Activated naive CD8-positive, alpha-beta T cell treated with anti-CD3 and anti-CD28 coated beads, Interleukin-2, amount 10 ng/mL, durations not matched to agents 7 days and 5 days (primary cell): ENCODE results near the gene LDLRAP1. TPM values are rescaled to one million over a fixed set of nuclear protein-coding genes. Genes with fewer than 3 reads are reported as not detected.
A peak's percentile ranks its signal among the peaks of the same experiment; 100 is the strongest.

Experiments used
- ATAC-seq: fragments of 150-1000 bp; cut with Tn5 transposase; one replicate; pipeline ENCODE4 v1.10.0; 2021; ENCODE audit warnings: low read depth, moderate library complexity
- POLR2A ChIA-PET: fragments of 350-600 bp; sonication (Branson Sonifier 250); formaldehyde crosslinking; loops from one replicate; lab custom pipeline; 2021; ENCODE audit warnings: antibody characterized with exemption; lab: Charles Lee
- DNase-seq: peaks from one replicate; pipeline ENCODE4 v3.0.0; 2021
- H3K27ac Mint-ChIP-seq: one replicate; pipeline ENCODE4 v1.8.0; 2022; ENCODE audit warnings: mild to moderate bottlenecking, mixed read lengths
- H3K27me3 Mint-ChIP-seq: one replicate; pipeline ENCODE4 v1.8.0; 2022; ENCODE audit warnings: mild to moderate bottlenecking, moderate library complexity, mixed read lengths
- H3K36me3 Mint-ChIP-seq: one replicate; pipeline ENCODE4 v1.8.0; 2021; ENCODE audit warnings: mild to moderate bottlenecking, mixed read lengths
- H3K4me1 Mint-ChIP-seq: one replicate; pipeline ENCODE4 v1.8.0; 2021; ENCODE audit warnings: mixed read lengths
- H3K4me3 Mint-ChIP-seq: one replicate; pipeline ENCODE4 v1.8.0; 2022; ENCODE audit warnings: mild to moderate bottlenecking, moderate library complexity, mixed read lengths
- H3K9me3 Mint-ChIP-seq: one replicate; pipeline ENCODE4 v1.8.0; 2021; ENCODE audit warnings: mixed read lengths
- total RNA-seq, 2 experiments: library from RNA; stranded (reverse); gene quantifications; one replicate each; pipeline ENCODE4 v1.2.3, GENCODE V29; 2021

LDLRAP1 gene
- total RNA-seq, 2 experiments from 2014 or later, result 77.3 to 79.6 TPM

DNA sequence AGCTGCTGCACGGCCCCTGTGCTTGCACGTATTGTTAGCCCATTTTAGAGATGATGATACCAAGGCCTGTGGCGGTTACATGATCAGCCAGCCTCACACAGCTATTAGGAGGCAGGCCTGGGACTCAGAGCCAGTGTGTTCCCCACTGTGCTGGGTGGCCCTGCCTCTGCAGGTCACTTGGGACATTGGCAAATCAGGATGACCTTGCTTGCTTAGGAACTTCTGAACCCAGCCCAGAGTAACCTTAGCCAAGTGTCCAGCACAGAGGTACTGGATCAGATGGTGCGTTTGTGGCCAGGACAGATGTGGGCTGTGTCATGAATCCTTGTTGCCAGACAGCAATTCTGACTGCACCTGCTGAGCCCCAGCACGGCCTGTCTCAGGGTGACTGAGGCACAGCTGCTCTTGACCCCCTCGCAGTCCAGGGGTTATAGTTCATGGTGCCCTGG lies 28.1 kb downstream of the LDLRAP1 start:
- Mint-ChIP-seq H3K36me3 (no peaks in the 10 kb centered on the region), H3K27ac (no peak overlapping the region), H3K9me3 (no peaks in the 10 kb centered on the region), H3K4me3 (no peak overlapping the region), H3K27me3 (no peaks in the 10 kb centered on the region), H3K4me1 (peaks cover 26% of the 10 kb centered on the region)
- DNase-seq (no peak), ATAC-seq (no peak)
- POLR2A ChIA-PET, result interaction anchor here (1.2 kb wide), 1 partner anchor 27 kb away, joined by 4 read pairs; no protein-coding TSS in a partner anchor

DNA sequence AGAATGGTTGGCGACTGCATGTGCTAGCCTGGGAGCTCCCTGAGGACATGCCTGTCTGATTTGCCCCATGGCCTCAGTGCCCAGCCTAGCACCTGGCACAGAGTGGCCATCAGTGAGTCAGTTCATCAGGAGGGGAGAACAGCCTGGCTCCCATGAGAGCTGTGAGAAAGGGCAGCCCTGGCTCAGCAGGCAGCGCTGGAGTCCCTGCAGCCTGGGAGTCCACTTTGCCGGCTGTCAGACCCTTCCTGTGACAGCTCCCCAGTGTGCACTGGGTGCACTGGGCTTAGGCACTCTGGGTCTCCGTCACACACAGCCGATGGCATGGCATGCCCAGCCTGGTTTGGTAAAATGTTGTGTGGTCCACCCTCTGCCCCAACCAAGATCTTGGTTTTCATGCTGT lies 28.7 kb downstream of the LDLRAP1 start:
- H3K9me3 Mint-ChIP-seq, result no peaks in the 10 kb centered on the region
- no peak overlapping the region for H3K4me3 Mint-ChIP-seq
- no peaks in the 10 kb centered on the region for H3K27me3 Mint-ChIP-seq
- ATAC-seq (no peak), DNase-seq (no peak)
- H3K36me3 Mint-ChIP-seq, result no peaks in the 10 kb centered on the region
- peaks cover 22% of the 10 kb centered on the region for H3K4me1 Mint-ChIP-seq
- no peak overlapping the region for H3K27ac Mint-ChIP-seq
- POLR2A ChIA-PET, result interaction anchor here (1.2 kb wide), 1 partner anchor 26 kb away, joined by 4 read pairs; no protein-coding TSS in a partner anchor

- H3K4me3 Mint-ChIP-seq, result no peak overlapping the region
- peaks cover 18% of the 10 kb centered on the region for H3K4me1 Mint-ChIP-seq
Measured at GRCh38 chr1:25572708-25573590, 29.5 kb downstream of the LDLRAP1 start.

DNA sequence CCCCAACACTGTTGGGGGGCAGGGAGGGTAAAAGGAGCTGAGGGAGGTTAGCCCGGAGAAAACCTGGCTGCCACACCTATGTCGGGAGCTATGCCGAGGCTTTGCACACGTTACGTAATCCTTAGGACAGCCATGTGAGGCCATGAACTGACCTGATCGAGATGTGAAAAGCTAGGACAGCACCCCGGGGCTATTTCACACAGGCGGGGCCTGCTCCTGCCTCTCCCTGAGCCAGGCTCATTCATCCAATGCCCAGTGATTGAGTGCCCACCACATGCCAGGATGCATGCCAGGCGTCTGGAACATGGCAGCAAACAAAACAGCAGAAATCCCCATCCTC lies 30.2 kb downstream of the LDLRAP1 start:
- Mint-ChIP-seq H3K36me3 (no peaks in the 10 kb centered on the region), H3K4me3 (no peak overlapping the region), H3K27me3 (no peaks in the 10 kb centered on the region), H3K9me3 (no peaks in the 10 kb centered on the region), H3K27ac (no peak overlapping the region), H3K4me1 (peaks cover 13% of the 10 kb centered on the region)
- ATAC-seq (no peak), DNase-seq (no peak)
- POLR2A ChIA-PET, result no interaction called here

More at GRCh38 chr1:25572708-25573590, 29.5 kb downstream of the LDLRAP1 start:
- peak; percentile 64 for ATAC-seq
- POLR2A ChIA-PET, result interaction anchor here (1.2 kb wide), 1 partner anchor 26 kb away, joined by 4 read pairs; no protein-coding TSS in a partner anchor
- Mint-ChIP-seq H3K9me3 (no peaks in the 10 kb centered on the region), H3K27ac (no peak overlapping the region), H3K36me3 (no peaks in the 10 kb centered on the region), H3K27me3 (no peaks in the 10 kb centered on the region)
- DNase-seq, result peak; percentile 64

DNA sequence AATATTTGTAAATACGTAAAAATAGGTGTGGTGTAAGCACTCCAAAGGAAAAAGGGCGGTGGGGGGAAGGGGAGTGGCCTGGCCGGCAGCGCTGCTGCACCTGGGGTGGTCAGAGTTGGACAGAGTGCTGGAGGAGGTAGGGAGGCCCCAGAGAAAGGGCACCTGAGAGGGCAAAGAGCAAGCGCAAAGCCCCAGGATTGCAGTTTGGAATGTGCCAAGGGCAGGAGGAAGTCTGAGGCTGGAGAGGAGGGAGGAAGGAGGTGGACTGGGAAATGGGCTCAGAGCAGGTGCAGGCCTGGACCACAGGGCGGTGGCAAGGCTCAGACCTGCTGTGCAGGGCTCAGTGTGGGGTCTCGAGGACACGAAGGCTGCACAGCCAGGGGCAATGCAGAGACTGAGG lies 30.6 kb downstream of the LDLRAP1 start:
- Mint-ChIP-seq H3K4me3 (no peak overlapping the region), H3K27ac (no peak overlapping the region)

DNA sequence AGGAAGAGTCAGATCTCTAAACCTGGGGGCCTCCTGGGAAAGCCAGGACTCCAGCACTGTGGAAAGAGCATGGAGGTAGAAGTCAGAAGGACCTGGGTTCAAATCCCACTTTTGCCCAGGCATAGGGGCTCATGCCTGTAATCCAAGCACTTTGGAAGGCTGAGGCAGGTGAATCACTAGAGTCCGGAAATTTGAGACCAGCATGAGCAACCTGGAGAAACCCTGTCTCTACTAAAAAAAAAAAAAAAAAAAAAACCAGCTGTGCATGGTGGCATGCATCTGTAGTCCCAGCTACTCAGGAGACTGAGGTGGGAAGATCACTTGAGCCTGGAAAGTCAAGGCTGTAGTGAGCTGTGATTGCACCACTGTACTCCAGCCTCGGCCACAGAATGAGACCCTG lies 31.8 kb downstream of the LDLRAP1 start:
- Mint-ChIP-seq H3K36me3 (no peaks in the 10 kb centered on the region), H3K27me3 (no peaks in the 10 kb centered on the region), H3K27ac (no peak overlapping the region), H3K4me3 (no peak overlapping the region), H3K9me3 (no peaks in the 10 kb centered on the region), H3K4me1 (peaks cover 4% of the 10 kb centered on the region)
- no peak for DNase-seq
- POLR2A ChIA-PET, result no interaction called here
- no peak for ATAC-seq

More for the DNA sequence above, 30.6 kb downstream of the LDLRAP1 start:
- POLR2A ChIA-PET, result no interaction called here
- ATAC-seq (no peak), DNase-seq (no peak)
- Mint-ChIP-seq H3K9me3 (no peaks in the 10 kb centered on the region), H3K27me3 (no peaks in the 10 kb centered on the region), H3K36me3 (no peaks in the 10 kb centered on the region), H3K4me1 (peaks cover 9% of the 10 kb centered on the region)

DNA sequence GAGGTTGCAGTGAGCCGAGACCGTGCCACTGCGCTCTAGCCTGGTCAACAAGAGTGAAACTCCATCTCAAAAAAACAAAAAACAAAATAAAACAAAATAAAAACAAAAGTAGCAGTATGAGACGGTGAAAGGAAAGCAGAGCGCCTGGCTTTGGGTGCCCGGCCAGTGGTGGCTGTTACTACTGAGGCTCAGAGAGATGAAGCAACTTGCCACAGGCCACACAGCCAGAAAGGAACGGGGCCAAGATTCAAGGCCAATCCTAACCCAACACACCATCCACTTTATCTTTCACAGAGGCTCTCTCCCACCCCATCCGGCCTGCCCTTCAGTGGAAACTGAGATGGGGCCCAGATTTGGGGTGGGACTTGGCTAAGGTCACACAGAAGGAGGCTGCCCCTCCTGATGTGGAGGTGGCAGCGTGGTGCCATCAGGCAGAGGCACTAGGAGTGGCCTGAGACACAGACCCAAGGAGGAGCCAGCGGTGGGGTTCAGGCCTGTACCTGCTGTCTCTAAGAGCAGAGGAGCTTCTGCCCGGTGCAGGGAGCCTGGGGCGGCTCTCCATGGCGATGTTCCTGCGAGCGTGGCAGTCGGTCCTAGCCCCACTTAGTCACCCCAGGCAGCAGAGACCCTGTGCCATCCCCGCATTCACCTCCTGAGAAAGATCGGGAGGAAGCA lies 33.2 kb downstream of the LDLRAP1 start:
- no peaks in the 10 kb centered on the region for H3K9me3 Mint-ChIP-seq
- no peak overlapping the region for H3K4me3 Mint-ChIP-seq
- H3K27me3 Mint-ChIP-seq, result no peaks in the 10 kb centered on the region
- no peak for DNase-seq
- H3K27ac Mint-ChIP-seq, result no peak overlapping the region
- POLR2A ChIA-PET, result interaction anchor here (0.9 kb wide), 1 partner anchor 18 kb away, joined by 3 read pairs; no protein-coding TSS in a partner anchor
- H3K36me3 Mint-ChIP-seq, result no peaks in the 10 kb centered on the region
- no peak for ATAC-seq
- peaks cover 4% of the 10 kb centered on the region for H3K4me1 Mint-ChIP-seq

GRCh38 chr1:25577134-25577920 lies 33.9 kb downstream of the LDLRAP1 start:
- POLR2A ChIA-PET, result interaction anchor here (0.9 kb wide), 1 partner anchor 18 kb away, joined by 3 read pairs; no protein-coding TSS in a partner anchor
- no peak overlapping the region for H3K4me3 Mint-ChIP-seq
- DNase-seq (no peak), ATAC-seq (no peak)
- H3K27ac Mint-ChIP-seq, result no peak overlapping the region
- H3K27me3 Mint-ChIP-seq, result no peaks in the 10 kb centered on the region
- H3K36me3 Mint-ChIP-seq, result no peaks in the 10 kb centered on the region
- peaks cover 4% of the 10 kb centered on the region for H3K4me1 Mint-ChIP-seq
- H3K9me3 Mint-ChIP-seq, result no peaks in the 10 kb centered on the region

DNA sequence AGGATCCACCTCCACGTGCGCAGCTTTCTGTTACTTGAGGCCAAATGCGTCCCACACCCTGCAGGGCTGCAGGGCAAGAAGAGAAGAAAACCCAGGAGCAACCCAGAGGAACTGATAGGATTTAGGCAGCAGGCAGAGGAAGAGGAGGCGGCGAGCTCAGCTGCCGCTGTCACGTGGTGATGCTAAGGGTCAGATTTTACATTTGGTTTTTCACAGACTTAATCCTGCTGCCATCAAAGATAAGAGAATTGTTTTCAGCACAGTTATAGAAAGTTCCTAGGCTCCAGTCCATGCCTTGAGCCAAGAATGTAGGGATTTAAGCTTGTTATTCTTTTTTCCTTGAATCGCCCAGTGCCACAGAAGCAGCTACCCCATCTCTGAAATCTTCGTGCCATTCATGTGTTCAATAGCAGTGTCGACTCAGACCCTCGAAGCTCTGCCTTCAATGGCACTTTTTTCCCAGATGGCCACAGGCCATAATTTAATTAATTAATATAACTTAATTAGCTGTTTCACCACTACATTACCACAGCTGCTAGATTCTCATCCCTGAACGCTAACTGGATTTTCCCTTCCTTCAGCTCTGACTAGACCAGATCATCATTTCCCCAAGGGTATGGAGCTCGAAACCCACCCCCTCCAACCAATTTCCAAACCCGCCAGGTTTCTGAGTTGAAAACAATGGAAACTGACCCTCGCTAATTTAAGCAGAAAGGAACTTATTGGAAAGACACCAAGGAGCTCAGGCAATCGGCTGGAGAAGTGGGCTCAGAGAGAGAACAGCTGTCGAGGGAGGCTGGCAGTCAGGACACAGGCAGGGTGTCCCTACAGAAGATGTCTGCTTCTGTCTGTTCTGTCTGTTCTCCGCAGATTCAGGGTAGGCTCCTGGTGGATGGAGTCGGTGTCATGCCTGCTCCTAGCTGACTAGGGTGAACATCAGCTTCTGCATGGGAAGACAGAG lies 36.2 kb downstream of the LDLRAP1 start:
- no peak overlapping the region for H3K4me3 Mint-ChIP-seq
- peaks cover 1% of the 10 kb centered on the region for H3K4me1 Mint-ChIP-seq
- POLR2A ChIA-PET, result interaction anchor here (0.8 kb wide), 1 partner anchor 14 kb away, joined by 3 read pairs; no protein-coding TSS in a partner anchor
- no peaks in the 10 kb centered on the region for H3K36me3 Mint-ChIP-seq
- peaks cover 3% of the 10 kb centered on the region for H3K27me3 Mint-ChIP-seq
- no peak for DNase-seq
- no peak overlapping the region for H3K27ac Mint-ChIP-seq
- no peak for ATAC-seq
- no peaks in the 10 kb centered on the region for H3K9me3 Mint-ChIP-seq

DNA sequence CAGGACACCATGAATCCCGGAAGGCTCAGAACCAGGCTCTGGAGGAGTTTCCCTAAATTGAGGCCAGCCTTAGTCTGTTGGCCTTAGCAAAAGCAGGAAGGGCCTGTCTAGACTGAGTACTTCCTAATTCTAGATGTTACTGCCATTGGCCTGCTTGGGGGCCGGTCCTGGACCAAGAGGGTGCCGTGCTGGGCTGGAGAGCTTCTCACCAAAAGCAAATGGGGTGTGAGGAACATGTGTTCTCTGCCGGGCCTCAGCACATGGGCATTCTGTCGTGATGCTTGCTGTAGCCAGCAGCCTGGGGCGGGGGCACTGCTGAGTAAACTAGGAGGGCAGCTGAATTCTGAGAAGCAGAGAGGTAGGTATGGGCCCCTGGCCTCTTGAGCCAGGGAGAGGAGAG lies 37.5 kb downstream of the LDLRAP1 start:
- POLR2A ChIA-PET, result no interaction called here
- Mint-ChIP-seq H3K27ac (no peak overlapping the region), H3K36me3 (no peaks in the 10 kb centered on the region)

DNA sequence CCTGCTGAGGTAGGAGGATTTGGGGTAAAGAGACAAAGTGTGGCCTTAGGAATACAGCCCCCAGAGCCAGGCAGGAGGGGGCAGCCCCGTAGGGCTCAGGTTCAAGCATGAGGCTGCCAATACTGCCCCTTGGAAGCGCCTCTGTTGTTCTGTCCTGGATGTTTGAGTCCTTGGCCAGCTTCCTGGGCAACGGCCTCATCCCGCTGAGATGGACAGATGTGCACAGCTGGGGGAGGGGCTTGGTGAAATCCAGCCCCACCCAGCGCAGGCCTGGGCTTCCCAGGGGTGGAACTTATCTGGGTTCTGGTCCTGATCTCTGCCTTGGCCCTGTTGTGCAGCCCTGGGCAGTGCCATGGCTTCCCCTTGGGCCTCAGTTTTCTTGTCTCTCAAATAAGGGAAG lies 38.4 kb downstream of the LDLRAP1 start:
- H3K27me3 Mint-ChIP-seq, result peaks cover 3% of the 10 kb centered on the region
- ATAC-seq (no peak), DNase-seq (no peak)
- no peaks in the 10 kb centered on the region for H3K36me3 Mint-ChIP-seq
- H3K4me3 Mint-ChIP-seq, result no peak overlapping the region
- H3K9me3 Mint-ChIP-seq, result no peaks in the 10 kb centered on the region
- POLR2A ChIA-PET, result no interaction called here
- H3K4me1 Mint-ChIP-seq, result peaks cover 4% of the 10 kb centered on the region
- no peak overlapping the region for H3K27ac Mint-ChIP-seq

More for the DNA sequence above, 37.5 kb downstream of the LDLRAP1 start:
- no peak for ATAC-seq
- Mint-ChIP-seq H3K4me1 (peaks cover 4% of the 10 kb centered on the region), H3K4me3 (no peak overlapping the region), H3K9me3 (no peaks in the 10 kb centered on the region), H3K27me3 (peaks cover 3% of the 10 kb centered on the region)
- DNase-seq, result no peak
